ENCODE measurements around the gene SNX27. TPM values are rescaled to one million over a fixed set of nuclear protein-coding genes. Genes with fewer than 3 reads are reported as not detected.

Gene SNX27
- total RNA-seq, 6 experiments from 2014 or later = 29.2 to 31.8 (median 31.0) TPM

DNA sequence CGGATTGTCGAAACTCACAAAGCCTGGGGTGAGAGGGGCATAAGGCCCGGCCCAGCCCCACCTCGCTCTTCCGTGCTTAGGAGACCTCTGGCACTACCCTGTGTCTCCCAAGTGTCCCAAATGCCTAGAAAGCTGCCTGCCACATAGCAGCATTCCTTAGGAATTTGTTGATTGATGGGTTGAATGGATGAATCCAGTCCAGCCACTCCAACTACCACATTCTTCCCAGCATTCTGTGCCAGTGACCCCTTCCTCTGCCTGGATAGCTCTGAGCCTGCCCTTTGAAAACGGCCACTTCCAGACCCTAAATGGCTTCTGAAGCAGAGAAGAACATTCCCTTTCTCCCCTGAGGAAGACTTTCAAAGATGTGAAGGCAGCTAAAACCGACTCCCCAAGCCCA is 93.3 kb downstream of the SNX27 start:
- no peak overlapping the region for H3K27ac Mint-ChIP-seq
- TF ChIP-seq, protein P1, sequence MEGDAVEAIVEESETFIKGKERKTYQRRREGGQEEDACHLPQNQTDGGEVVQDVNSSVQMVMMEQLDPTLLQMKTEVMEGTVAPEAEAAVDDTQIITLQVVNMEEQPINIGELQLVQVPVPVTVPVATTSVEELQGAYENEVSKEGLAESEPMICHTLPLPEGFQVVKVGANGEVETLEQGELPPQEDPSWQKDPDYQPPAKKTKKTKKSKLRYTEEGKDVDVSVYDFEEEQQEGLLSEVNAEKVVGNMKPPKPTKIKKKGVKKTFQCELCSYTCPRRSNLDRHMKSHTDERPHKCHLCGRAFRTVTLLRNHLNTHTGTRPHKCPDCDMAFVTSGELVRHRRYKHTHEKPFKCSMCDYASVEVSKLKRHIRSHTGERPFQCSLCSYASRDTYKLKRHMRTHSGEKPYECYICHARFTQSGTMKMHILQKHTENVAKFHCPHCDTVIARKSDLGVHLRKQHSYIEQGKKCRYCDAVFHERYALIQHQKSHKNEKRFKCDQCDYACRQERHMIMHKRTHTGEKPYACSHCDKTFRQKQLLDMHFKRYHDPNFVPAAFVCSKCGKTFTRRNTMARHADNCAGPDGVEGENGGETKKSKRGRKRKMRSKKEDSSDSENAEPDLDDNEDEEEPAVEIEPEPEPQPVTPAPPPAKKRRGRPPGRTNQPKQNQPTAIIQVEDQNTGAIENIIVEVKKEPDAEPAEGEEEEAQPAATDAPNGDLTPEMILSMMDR (IDR thresholded peaks at IDR 0.05) = no peak
- peaks cover 4% of the 10 kb centered on the region; the same call in 1 of the 2 replicates for H3K36me3 Mint-ChIP-seq (ENCODE audit: low read depth)
- peaks cover 13% of the 10 kb centered on the region for H3K27me3 Mint-ChIP-seq (ENCODE audit: insufficient read depth)
- H3K4me3 Mint-ChIP-seq = no peak overlapping the region
- no peaks in the 10 kb centered on the region for H3K4me1 Mint-ChIP-seq (ENCODE audit: low read depth)
- no peaks in the 10 kb centered on the region for H3K9me3 Mint-ChIP-seq
- no peak for DNase-seq

DNA sequence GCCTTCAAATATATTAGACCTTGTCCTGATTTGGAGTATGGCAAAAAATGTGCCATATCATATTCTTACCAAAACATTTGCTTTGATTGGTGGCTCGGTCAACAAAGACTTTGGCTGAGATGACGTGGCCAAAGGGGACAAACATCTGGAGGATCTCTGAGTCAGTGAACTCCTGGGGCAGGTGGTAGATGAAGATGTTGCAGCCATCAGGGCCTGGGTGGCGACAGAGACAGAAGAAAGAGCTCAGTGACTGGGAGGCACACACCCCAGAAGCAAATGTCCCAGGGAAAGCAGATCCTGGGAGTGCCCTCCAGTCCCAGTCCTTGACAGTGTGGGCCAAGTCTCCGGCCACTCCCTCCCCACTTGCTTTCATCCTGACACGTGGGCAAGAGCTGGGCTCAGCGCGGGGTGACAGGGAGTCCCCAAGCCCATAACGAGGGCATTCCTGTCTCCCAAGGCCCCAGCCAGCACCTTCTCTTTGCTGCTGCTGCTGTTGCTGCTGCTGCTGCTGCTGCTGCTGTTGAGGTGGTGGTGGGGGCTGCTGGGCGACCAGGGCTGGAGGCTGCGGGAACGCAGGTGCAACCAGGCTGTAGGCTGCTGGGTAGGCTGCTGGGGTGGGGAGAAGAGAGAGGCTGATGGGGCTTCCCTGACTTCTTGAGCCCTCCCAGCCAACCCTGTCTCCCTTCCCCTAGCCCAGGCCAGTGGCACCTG is 94.1 kb downstream of the SNX27 start:
- Mint-ChIP-seq H3K27ac (no peak overlapping the region), H3K9me3 (no peaks in the 10 kb centered on the region), H3K27me3 (ENCODE audit: insufficient read depth) (peaks cover 13% of the 10 kb centered on the region), H3K4me1 (ENCODE audit: low read depth) (no peaks in the 10 kb centered on the region), H3K36me3 (ENCODE audit: low read depth) (no peaks in the 10 kb centered on the region), H3K4me3 (no peak overlapping the region)
- TF ChIP-seq, protein P1 (IDR thresholded peaks at IDR 0.05) = no peak
- DNase-seq = no peak

DNA sequence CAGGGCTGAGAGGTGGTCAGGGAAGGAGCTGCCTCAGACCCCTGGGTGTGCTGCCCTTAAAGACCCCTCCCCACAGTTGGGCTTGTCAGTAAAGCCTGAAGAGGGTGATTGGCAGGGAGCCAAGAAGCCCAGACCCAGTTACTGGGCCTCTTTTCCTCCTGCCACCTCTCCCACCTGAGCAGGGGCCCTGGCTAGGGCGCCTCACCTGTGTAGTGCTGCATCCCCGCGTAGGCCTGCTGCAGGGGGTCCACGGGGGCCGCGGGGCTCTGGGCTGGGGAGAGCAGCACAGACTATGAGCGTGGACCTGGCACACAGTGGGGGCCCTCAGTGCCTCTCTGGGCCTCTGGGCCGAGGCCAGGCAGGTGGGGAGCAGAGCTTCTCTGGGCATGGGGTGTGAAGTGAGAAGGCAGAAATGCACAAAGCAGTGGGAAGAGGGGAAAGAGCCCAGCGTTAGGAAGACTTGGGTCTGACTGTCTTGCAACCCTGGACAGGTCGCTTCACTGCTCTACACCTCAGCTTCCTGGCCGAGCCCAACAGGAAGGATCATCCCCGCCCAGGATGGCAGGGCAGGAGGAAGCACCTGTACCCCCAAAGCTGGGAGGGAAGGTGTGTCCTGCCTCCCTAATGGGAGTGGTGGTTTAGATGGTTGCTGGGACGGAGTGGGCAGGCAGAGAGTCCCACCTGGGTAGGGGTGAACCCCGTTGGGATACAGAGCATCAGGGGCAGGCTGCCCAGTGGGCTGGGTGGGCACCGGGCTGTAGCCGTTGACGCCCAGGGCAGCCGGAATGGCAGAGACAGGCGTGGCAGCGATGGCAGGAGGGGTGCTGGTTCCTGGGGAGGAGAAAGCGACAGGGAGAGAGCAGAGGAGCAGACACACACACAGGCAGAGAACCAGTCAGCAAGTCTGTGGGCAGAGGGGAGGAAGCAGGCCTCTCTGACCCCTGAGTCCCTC is 94.9 kb downstream of the SNX27 start:
- Mint-ChIP-seq H3K9me3 (no peaks in the 10 kb centered on the region), H3K36me3 (ENCODE audit: low read depth) (no peaks in the 10 kb centered on the region), H3K4me1 (ENCODE audit: low read depth) (no peaks in the 10 kb centered on the region), H3K4me3 (no peak overlapping the region), H3K27ac (no peak overlapping the region), H3K27me3 (ENCODE audit: insufficient read depth) (peaks cover 13% of the 10 kb centered on the region)
- no peak for DNase-seq
- TF ChIP-seq, protein P1 (IDR thresholded peaks at IDR 0.05) = no peak

DNA sequence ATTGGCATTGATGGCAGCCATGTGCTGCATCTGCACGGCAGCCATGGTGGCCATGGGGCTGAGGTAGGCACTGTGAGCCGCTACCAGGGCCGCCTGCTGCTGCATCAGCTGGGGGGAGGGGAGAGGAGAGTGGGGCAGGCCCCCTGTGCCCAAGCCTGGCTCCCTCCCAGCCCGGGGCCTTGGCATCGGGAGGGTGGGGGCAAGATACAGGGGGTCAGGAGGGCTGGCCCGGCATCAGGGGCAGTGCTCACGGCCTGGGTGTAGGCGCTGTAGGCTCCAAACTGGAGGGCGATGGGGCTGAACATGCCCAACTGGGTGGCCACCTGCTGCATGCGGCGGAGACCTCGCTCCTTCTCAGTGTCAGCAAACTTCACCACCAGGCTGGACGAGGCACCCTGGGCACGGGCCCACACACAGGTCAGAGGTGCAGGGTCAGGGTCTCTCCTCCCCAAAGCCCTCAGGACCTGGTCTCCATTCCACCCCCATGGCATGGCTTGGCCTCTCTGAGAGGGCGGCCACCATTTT is 95.8 kb downstream of the SNX27 start:
- no peaks in the 10 kb centered on the region for H3K4me1 Mint-ChIP-seq (ENCODE audit: low read depth)
- TF ChIP-seq, protein P1 (IDR thresholded peaks at IDR 0.05) = no peak
- H3K4me3 Mint-ChIP-seq = no peak overlapping the region
- no peak overlapping the region for H3K27ac Mint-ChIP-seq
- no peaks in the 10 kb centered on the region for H3K9me3 Mint-ChIP-seq
- DNase-seq = no peak
- H3K27me3 Mint-ChIP-seq (ENCODE audit: insufficient read depth) = peaks cover 19% of the 10 kb centered on the region
- no peaks in the 10 kb centered on the region for H3K36me3 Mint-ChIP-seq (ENCODE audit: low read depth)

DNA sequence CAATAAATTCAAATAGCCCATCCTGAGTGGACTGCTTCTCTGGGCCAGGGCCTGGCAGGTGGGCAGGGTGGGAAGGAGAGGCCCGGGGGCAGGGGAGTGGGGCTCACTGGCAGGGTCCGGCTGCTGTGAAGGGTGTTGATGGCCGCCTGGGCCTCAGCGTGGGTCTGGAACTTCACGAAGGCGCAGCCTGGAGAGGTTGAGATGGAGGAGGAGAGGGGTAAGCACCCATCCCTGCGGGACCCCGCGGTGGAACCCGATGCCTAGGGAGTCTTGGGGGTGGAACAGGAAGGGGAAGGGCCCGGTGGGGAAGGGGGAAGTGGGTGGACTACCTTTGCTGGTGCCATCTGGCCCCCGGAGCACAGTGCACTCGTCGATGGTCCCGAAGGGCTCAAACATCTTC is 97.0 kb downstream of the SNX27 start:
- no peaks in the 10 kb centered on the region for H3K36me3 Mint-ChIP-seq (ENCODE audit: low read depth)
- no peaks in the 10 kb centered on the region for H3K9me3 Mint-ChIP-seq
- peaks cover 24% of the 10 kb centered on the region for H3K27me3 Mint-ChIP-seq (ENCODE audit: insufficient read depth)
- no peaks in the 10 kb centered on the region for H3K4me1 Mint-ChIP-seq (ENCODE audit: low read depth)
- TF ChIP-seq, protein P1 (IDR thresholded peaks at IDR 0.05) = no peak
- H3K27ac Mint-ChIP-seq = no peak overlapping the region
- no peak overlapping the region for H3K4me3 Mint-ChIP-seq
- no peak for DNase-seq

Measured in HFFc6 (cell line).